GM23248 (cell line): ENCODE measurements around the gene LRRC70. TPM values are rescaled to one million over a fixed set of nuclear protein-coding genes. Genes with fewer than 3 reads are reported as not detected.

Experiments
- DNase-seq: peaks from one replicate; pipeline ENCODE4 v3.0.0-alpha.2; 2015
- H2AFZ ChIP-seq: fragments of 200-600 bp; sonication (generic); 2 replicates; pipeline ENCODE4 v1.6.1; 2016; ENCODE audit warnings: antibody characterized with exemption
- H3F3A ChIP-seq: fragments of 200-600 bp; sonication (generic); 2 replicates; pipeline ENCODE4 v1.6.1; 2016; ENCODE audit warnings: mild to moderate bottlenecking, antibody characterized with exemption, mixed run types; ENCODE audit not compliant: insufficient read depth
- H3K27ac ChIP-seq: fragments of 200-600 bp; sonication (generic); 2 replicates; pipeline ENCODE4 v1.5.1; 2016; ENCODE audit warnings: mild to moderate bottlenecking
- H3K27me3 ChIP-seq: fragments of 200-600 bp; sonication (generic); replicated peaks from 2 replicates; pipeline ENCODE4 v1.6.1; 2016; ENCODE audit warnings: mild to moderate bottlenecking; ENCODE audit not compliant: insufficient read depth
- H3K36me3 ChIP-seq: fragments of 200-600 bp; sonication (generic); 2 replicates; pipeline ENCODE4 v1.6.1; 2016; ENCODE audit warnings: low read depth, mild to moderate bottlenecking
- H3K4me1 ChIP-seq: fragments of 200-600 bp; sonication (generic); 2 replicates; pipeline ENCODE4 v1.6.1; 2016; ENCODE audit warnings: mild to moderate bottlenecking; ENCODE audit not compliant: insufficient read depth
- H3K4me2 ChIP-seq: fragments of 200-600 bp; sonication (generic); one replicate; pipeline ENCODE4 v1.6.1; 2016; ENCODE audit warnings: mild to moderate bottlenecking; ENCODE audit not compliant: unreplicated experiment
- H3K4me3 ChIP-seq: fragments of 200-600 bp; sonication (generic); 2 replicates; pipeline ENCODE4 v1.5.1; 2016; ENCODE audit warnings: mild to moderate bottlenecking
- H3K79me2 ChIP-seq: fragments of 200-600 bp; sonication (generic); 2 replicates; pipeline ENCODE4 v1.6.1; 2016; ENCODE audit warnings: mild to moderate bottlenecking; ENCODE audit not compliant: insufficient read depth
- H3K9ac ChIP-seq: fragments of 200-600 bp; sonication (generic); 2 replicates; pipeline ENCODE4 v1.6.1; 2016; ENCODE audit warnings: mild to moderate bottlenecking
- H3K9me2 ChIP-seq: fragments of 200-600 bp; sonication (generic); 2 replicates; pipeline ENCODE4 v1.6.1; 2016; ENCODE audit warnings: mixed run types, mild to moderate bottlenecking, moderate library complexity; ENCODE audit not compliant: insufficient read depth
- H3K9me3 ChIP-seq: fragments of 200-600 bp; sonication (generic); one replicate; pipeline ENCODE4 v1.6.1; 2017; ENCODE audit warnings: low read depth
- H4K20me1 ChIP-seq: fragments of 200-600 bp; sonication (generic); 2 replicates; pipeline ENCODE4 v1.6.0; 2016; ENCODE audit not compliant: insufficient read depth
- EZH2 ChIP-seq: fragments of 200-600 bp; sonication (generic); IDR thresholded peaks from 2 replicates; pipeline ENCODE4 v1.6.1; 2018; ENCODE audit warnings: antibody characterized with exemption, mild to moderate bottlenecking; ENCODE audit not compliant: insufficient read depth, poor library complexity, severe bottlenecking
- EZH2phosphoT487 ChIP-seq: fragments of 200-600 bp; sonication (generic); IDR thresholded peaks from 2 replicates; pipeline ENCODE4 v1.6.1; 2018; ENCODE audit warnings: antibody characterized with exemption, moderate library complexity, mild to moderate bottlenecking, low read depth; ENCODE audit not compliant: insufficient read depth
- WGBS, 2 experiments: methylation state at CpG; one replicate each; pipeline ENCODE4 v1.1.6; 2015 to 2017; ENCODE audit warnings: low lambda C conversion rate in 2 of 2, low coverage in 1 of 2; ENCODE audit errors: missing lambda C conversion rate in 2 of 2; 5-methylcytosine and 5-hydroxymethylcytosine counted together
- in situ Hi-C: fragments of 300-500 bp; cut with MboI; formaldehyde crosslinking; loops from 2 replicates; pipeline ENCODE4 v1.15.0; 2020
- polyA plus RNA-seq: library from polyadenylated mRNA; unstranded; fragments of >200 nt; fragmentation: Nextera tagmentation; extraction: Ambion mirVana; gene quantifications from 2 replicates; pipeline ENCODE4 v1.2.1, GENCODE V29; 2016
- total RNA-seq: library from RNA; depleted of rRNA; stranded (reverse); fragments of >200 nt; shearing (Covaris generic); gene quantifications from 2 replicates; pipeline ENCODE4 v1.2.3, GENCODE V29; 2014; rRNA removed

LRRC70 gene, protein sequence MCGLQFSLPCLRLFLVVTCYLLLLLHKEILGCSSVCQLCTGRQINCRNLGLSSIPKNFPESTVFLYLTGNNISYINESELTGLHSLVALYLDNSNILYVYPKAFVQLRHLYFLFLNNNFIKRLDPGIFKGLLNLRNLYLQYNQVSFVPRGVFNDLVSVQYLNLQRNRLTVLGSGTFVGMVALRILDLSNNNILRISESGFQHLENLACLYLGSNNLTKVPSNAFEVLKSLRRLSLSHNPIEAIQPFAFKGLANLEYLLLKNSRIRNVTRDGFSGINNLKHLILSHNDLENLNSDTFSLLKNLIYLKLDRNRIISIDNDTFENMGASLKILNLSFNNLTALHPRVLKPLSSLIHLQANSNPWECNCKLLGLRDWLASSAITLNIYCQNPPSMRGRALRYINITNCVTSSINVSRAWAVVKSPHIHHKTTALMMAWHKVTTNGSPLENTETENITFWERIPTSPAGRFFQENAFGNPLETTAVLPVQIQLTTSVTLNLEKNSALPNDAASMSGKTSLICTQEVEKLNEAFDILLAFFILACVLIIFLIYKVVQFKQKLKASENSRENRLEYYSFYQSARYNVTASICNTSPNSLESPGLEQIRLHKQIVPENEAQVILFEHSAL
- total RNA-seq (0.51 and 1.1 TPM in 2 replicates), polyA plus RNA-seq (0.10 and 0.26 TPM in 2 replicates)

DNA sequence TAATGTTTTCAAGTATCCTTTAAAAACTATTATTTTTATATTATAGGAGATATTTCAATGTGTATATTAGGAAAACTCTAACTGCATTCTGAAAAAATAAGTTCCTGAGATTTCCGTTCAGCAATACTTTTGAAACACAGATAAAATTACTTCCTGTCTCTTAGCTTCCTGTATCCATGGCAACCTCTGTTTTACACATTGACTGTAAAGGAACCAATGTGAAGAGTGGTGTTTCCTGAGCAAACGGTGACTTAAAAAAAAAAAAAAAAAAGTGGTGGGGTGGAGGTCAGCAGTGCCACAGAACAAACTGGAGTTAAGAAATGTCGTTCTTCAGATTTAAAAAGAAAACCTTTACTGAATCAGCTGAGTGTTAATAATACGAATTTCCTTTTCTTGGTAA, at the start of gene LRRC70:
Gene LRRC70, plus strand, starts transcription at position 280 of the 400 bp plus-strand sequence. CDS start 620 bp downstream, outside the sequence.
- in situ Hi-C loops: no loop called here
- WGBS, 2 experiments: 74 to 79% methylated on average over 4 of the region's 4 CpGs
- Histone ChIP-seq H3K4me2 (no peak within 1 kb of the TSS), H3K27ac (no peak within 1 kb of the TSS), H4K20me1 (0 out of 2 replicates have a peak, but pooled peaks cover 7% of the 10 kb centered on the region), H3K4me3 (no peak within 1 kb of the TSS), H3K9me3 (no peaks in the 10 kb centered on the region), H3K79me2 (no peaks in the 10 kb centered on the region), H3K9me2 (no peaks in the 10 kb centered on the region), H3K27me3 (no peaks in the 10 kb centered on the region), H3K4me1 (0 out of 2 replicates have a peak, but pooled peaks cover 5% of the 10 kb centered on the region), H3K36me3 (no peaks in the 10 kb centered on the region), H2AFZ (no peak within 1 kb of the TSS), H3K9ac (no peak within 1 kb of the TSS), H3F3A (no peaks in the 10 kb centered on the region)
- TF ChIP-seq EZH2phosphoT487 (no peak), EZH2 (no peak)
- DNase-seq: peak; percentile 32

DNA sequence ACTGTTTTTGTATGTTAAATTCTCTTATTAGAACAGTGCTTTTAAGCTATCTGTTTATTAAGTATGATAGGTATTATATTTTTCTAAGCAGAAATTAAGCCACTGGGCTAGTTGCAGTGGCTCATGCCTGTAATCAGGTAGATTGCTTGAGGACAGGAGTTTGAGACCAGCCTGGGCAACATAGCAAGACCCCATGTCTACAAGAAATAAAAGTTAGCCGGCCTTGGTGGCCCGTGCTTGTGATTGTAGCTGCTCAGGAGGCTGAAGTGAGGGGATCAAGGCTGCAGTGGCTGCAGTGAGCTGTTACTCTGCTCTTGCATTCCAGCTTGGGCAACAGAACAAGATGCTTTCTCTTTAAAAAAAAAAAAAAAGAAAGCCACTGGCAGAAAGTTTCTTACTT, 45.0 kb upstream of the LRRC70 start:
- no peak overlapping the region for H3K27ac ChIP-seq
- no peak for TF ChIP-seq EZH2phosphoT487
- TF ChIP-seq EZH2: no peak
- H3K9ac ChIP-seq: no peak overlapping the region
- no peaks in the 10 kb centered on the region for H3K9me3 ChIP-seq
- no peaks in the 10 kb centered on the region for H3K79me2 ChIP-seq
- H3K4me3 ChIP-seq: no peak overlapping the region
- no peak overlapping the region for H2AFZ ChIP-seq
- DNase-seq: no peak
- 93 to 98% methylated on average over 2 of the region's 2 CpGs for WGBS, 2 experiments
- no peaks in the 10 kb centered on the region for H3F3A ChIP-seq
- H3K4me2 ChIP-seq: no peak overlapping the region
- in situ Hi-C loops: no loop called here
- no peaks in the 10 kb centered on the region for H4K20me1 ChIP-seq
- H3K4me1 ChIP-seq: no peaks in the 10 kb centered on the region
- no peaks in the 10 kb centered on the region for H3K36me3 ChIP-seq
- no peaks in the 10 kb centered on the region for H3K9me2 ChIP-seq
- no peaks in the 10 kb centered on the region for H3K27me3 ChIP-seq

DNA sequence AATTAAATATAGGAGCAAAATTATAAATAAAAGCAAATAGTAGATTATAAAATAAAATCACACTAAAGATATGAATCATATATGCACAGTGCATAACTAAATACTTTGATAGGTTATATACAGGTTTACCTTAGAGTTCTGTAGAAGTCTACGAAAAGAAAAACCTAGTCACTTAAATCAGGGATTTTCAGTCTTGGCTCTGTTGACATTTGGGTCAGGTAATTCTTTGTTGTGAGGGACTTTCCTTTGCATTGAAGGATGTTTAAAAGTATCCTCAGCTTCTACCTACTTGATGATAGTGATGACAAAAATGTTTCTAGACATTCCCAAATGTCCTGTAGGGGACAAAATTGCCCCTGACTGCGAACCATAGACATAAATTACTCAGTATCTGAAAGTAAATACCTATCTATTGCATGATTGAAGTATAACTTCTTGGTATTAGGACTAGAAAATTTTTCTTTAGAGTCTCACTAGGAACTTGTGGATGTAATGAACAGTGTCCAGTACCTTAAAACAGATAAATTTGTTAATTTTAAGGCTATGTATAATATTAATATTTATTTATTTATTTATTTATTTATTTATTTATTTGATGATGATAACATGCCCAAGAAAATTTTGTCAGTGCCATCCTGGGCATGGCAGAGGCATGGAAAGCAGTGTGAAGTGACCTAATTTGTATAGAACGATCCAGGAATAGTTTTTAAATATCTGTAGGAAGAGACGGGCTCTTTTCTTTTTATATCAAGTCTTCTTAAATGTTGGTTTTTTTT, 44.0 kb upstream of the LRRC70 start:
- no peak overlapping the region for H3K4me3 ChIP-seq
- TF ChIP-seq EZH2 (no peak), EZH2phosphoT487 (no peak)
- no peaks in the 10 kb centered on the region for H3K27me3 ChIP-seq
- no peaks in the 10 kb centered on the region for H3K4me1 ChIP-seq
- H3K27ac ChIP-seq: no peak overlapping the region
- no peaks in the 10 kb centered on the region for H3K36me3 ChIP-seq
- in situ Hi-C loops: no loop called here
- no peaks in the 10 kb centered on the region for H4K20me1 ChIP-seq
- no peaks in the 10 kb centered on the region for H3K79me2 ChIP-seq
- 49 to 50% methylated on average over 4 of the region's 4 CpGs for WGBS, 2 experiments
- no peak overlapping the region for H3K9ac ChIP-seq
- no peak overlapping the region for H3K4me2 ChIP-seq
- H3F3A ChIP-seq: no peaks in the 10 kb centered on the region
- no peaks in the 10 kb centered on the region for H3K9me2 ChIP-seq
- H3K9me3 ChIP-seq: no peaks in the 10 kb centered on the region
- DNase-seq: no peak
- H2AFZ ChIP-seq: no peak overlapping the region

DNA sequence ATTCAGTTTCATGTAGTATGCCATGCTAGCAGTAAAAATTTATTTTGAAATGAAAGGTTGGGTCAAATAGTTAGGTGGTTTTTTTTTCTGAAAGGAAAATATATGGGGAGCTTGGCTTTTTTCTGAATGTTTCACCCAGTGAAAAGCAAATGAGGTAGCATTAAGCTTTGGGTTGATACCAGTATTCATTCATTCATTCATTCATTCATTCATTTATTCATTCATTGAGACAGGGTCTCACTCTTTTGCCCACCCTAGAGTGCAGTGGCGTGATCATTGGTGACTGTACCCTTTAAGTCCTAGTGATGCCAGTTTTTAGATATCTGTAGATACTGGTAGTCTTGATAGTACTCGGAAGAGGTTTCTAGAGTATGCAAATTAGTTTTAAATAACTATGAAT, 42.4 kb upstream of the LRRC70 start:
- DNase-seq: no peak
- no peaks in the 10 kb centered on the region for H3K27me3 ChIP-seq
- no peak overlapping the region for H2AFZ ChIP-seq
- no peaks in the 10 kb centered on the region for H3F3A ChIP-seq
- no peaks in the 10 kb centered on the region for H3K9me3 ChIP-seq
- H3K4me1 ChIP-seq: no peaks in the 10 kb centered on the region
- no peak overlapping the region for H3K4me3 ChIP-seq
- 97 to 100% methylated on average over 2 of the region's 2 CpGs for WGBS, 2 experiments
- H3K36me3 ChIP-seq: no peaks in the 10 kb centered on the region
- no peaks in the 10 kb centered on the region for H3K79me2 ChIP-seq
- H3K9ac ChIP-seq: no peak overlapping the region
- no peak overlapping the region for H3K4me2 ChIP-seq
- TF ChIP-seq EZH2: no peak
- TF ChIP-seq EZH2phosphoT487: no peak
- H3K9me2 ChIP-seq: no peaks in the 10 kb centered on the region
- no peaks in the 10 kb centered on the region for H4K20me1 ChIP-seq
- H3K27ac ChIP-seq: no peak overlapping the region
- in situ Hi-C loops: no loop called here
